Vagina (tissue), 2 donors: Measurements from ENCODE around the gene EFNA1.

ENCODE experiments used
- POLR2A ChIP-seq, 2 donors: fragments of 450-650 bp; IDR thresholded peaks; one replicate each; pipeline ENCODE4 v1.6.1; 2017; ENCODE audit warnings: antibody characterized with exemption in 2 of 2, mild to moderate bottlenecking in 2 of 2, moderate library complexity in 2 of 2
- POLR2AphosphoS5 ChIP-seq, 2 donors: sonication (generic); formaldehyde crosslinking; IDR thresholded peaks; one replicate each; pipeline ENCODE4 v1.9.0; 2017; ENCODE audit warnings: antibody characterized with exemption in 2 of 2, mild to moderate bottlenecking in 2 of 2, low read depth in 1 of 2; ENCODE audit not compliant: insufficient read depth in 1 of 2
- TF ChIP-seq, protein P1 (sequence below), 3 experiments: fragments of 450-650 bp in 2 of 3; fragments of 200-600 bp in 1 of 3; sonication (generic) in 1 of 3; IDR thresholded peaks; one replicate each; pipeline ENCODE4 v1.5.1; 2017 to 2019; ENCODE audit warnings: antibody characterized with exemption in 3 of 3, mild to moderate bottlenecking in 2 of 3, moderate library complexity in 2 of 3

DNA sequence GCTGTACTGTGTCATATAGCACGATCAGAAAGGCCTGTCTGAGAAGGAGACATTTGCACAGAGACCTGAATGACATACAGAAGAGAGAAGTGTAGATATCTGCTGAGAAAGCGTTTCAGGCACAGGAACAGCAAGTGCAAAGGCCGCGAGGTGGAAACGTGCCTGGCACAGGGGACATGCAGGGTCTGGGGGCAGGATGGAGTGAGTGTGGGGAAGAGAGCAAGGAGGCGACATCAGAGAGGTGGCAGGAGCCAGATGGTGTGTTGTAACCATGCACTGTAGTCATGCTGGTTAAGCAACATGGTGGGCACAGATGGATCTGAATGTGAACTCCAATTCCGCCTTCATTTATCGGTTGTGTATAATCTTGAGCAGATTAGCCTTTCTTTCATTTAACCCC, 32.5 kb downstream of the EFNA1 start:
- TF ChIP-seq, protein P1, sequence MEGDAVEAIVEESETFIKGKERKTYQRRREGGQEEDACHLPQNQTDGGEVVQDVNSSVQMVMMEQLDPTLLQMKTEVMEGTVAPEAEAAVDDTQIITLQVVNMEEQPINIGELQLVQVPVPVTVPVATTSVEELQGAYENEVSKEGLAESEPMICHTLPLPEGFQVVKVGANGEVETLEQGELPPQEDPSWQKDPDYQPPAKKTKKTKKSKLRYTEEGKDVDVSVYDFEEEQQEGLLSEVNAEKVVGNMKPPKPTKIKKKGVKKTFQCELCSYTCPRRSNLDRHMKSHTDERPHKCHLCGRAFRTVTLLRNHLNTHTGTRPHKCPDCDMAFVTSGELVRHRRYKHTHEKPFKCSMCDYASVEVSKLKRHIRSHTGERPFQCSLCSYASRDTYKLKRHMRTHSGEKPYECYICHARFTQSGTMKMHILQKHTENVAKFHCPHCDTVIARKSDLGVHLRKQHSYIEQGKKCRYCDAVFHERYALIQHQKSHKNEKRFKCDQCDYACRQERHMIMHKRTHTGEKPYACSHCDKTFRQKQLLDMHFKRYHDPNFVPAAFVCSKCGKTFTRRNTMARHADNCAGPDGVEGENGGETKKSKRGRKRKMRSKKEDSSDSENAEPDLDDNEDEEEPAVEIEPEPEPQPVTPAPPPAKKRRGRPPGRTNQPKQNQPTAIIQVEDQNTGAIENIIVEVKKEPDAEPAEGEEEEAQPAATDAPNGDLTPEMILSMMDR (IDR thresholded peaks at IDR 0.05), result no peak
- TF ChIP-seq POLR2AphosphoS5 (IDR thresholded peaks at IDR 0.05; ENCODE audit: insufficient read depth in 1 of 2, low read depth in 1 of 2) (no peak), POLR2A (IDR thresholded peaks at IDR 0.05) (no peak)
